OCI-LY3 (cell line): ENCODE data around the gene PIK3R5.

Experiments used
- H2AFZ ChIP-seq: fragments of 200-600, 300-600 bp; shearing (Covaris generic); 2 replicates; pipeline ENCODE4 v1.6.0; 2014; ENCODE audit warnings: antibody characterized with exemption, low read depth, low read length
- H3K27ac ChIP-seq: fragments of 200-600, 300-600 bp; sonication (generic); 2 replicates; pipeline ENCODE4 v1.5.1; 2014; ENCODE audit warnings: mild to moderate bottlenecking, low read length, moderate library complexity, mixed read lengths
- H3K27me3 ChIP-seq: fragments of 200-600, 300-600 bp; sonication (generic); 2 replicates; pipeline ENCODE4 v1.6.1; 2014; ENCODE audit warnings: low read depth, low read length, mixed read lengths
- H3K36me3 ChIP-seq: fragments of 200-600, 300-600 bp; sonication (generic); replicated peaks from 2 replicates; pipeline ENCODE3; 2014; ENCODE audit warnings: low read depth, low read length, mixed read lengths
- H3K4me1 ChIP-seq: fragments of 300-600, 200-600 bp; sonication (generic); 2 replicates; pipeline ENCODE4 v1.6.1; 2014; ENCODE audit warnings: low read length, mixed read lengths
- H3K4me2 ChIP-seq: fragments of 200-600, 300-600 bp; sonication (generic); 2 replicates; pipeline ENCODE4 v1.6.1; 2014; ENCODE audit warnings: low read length, mixed read lengths
- H3K4me3 ChIP-seq: fragments of 300-600, 200-600 bp; sonication (generic); 2 replicates; pipeline ENCODE4 v1.5.1; 2014; ENCODE audit warnings: antibody characterized with exemption, mild to moderate bottlenecking, low read length, moderate library complexity
- H3K79me2 ChIP-seq: fragments of 300-600, 200-600 bp; shearing (Covaris generic); 2 replicates; pipeline ENCODE4 v1.6.1; 2014; ENCODE audit warnings: mild to moderate bottlenecking, low read length, mixed read lengths
- H3K9ac ChIP-seq: fragments of 300-600, 200-600 bp; shearing (Covaris generic); 2 replicates; pipeline ENCODE4 v1.6.0; 2014; ENCODE audit warnings: mild to moderate bottlenecking, low read length, moderate library complexity
- H3K9me3 ChIP-seq: fragments of 200-600, 300-600 bp; shearing (Covaris generic); 2 replicates; pipeline ENCODE4 v1.6.1; 2014; ENCODE audit warnings: low read length, mixed read lengths; ENCODE audit not compliant: insufficient read depth
- H4K20me1 ChIP-seq: fragments of 200-600, 300-600 bp; sonication (generic); 2 replicates; pipeline ENCODE4 v1.6.1; 2016; ENCODE audit warnings: low read length, mixed read lengths; ENCODE audit not compliant: insufficient read depth
- EZH2phosphoT487 ChIP-seq: fragments of 200-600 bp; shearing (Covaris generic); IDR thresholded peaks from 2 replicates; pipeline ENCODE4 v1.6.1; 2018; ENCODE audit warnings: antibody characterized with exemption, mixed run types, low read depth
- TF ChIP-seq, protein P1 (sequence below): fragments of 200-600, 300-600 bp; sonication (generic); IDR thresholded peaks from 2 replicates; pipeline ENCODE4 v1.5.1; 2014; ENCODE audit warnings: antibody characterized with exemption, low read length, low read depth

PIK3R5 gene

DNA sequence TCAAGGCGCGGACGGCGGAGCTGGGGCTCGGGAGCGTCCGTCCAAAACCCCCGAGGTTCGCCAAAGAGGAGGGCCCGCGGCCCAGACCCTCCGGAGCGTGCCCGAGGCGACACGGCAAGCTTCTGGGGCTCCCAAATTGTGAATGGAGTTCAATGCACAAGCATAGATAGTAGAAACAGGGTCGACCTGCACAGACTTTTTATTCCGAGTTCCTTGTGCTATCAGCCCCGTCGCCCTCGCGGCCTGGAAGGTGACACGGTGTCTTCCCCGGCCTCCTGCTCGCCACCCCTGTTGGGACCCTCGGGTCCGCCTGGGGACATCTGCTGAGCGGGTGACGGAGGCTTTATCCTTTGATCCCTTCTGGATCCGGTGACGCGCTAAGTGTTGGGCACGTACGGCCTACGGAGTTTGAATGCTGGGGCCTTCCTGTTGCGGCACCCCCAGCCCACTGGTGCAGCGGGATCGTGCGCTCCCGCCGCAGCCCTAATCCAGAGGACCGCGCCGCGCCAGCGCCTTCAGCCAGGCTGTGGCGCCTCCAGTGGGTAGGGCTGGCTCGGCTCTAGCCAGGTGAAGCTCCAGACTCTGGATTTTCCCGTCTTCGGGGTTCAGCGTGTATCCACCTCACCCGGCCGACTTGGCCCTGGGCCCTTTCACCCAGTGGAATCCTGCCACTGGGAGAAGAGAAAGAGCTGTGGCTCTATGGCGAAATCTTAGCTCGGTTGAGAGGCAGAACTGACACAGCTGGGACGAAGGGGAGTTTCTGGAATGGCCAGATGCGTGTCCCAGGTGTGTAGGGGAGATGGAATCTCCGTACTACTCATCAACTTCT lies 38.8 kb upstream of the PIK3R5 start:
- Histone ChIP-seq H3K4me1 (peaks cover 10% of the 10 kb centered on the region), H2AFZ (no peak overlapping the region), H3K79me2 (no peaks in the 10 kb centered on the region), H3K27ac (no peak overlapping the region), H3K4me3 (no peak overlapping the region), H3K9ac (no peak overlapping the region), H3K9me3 (no peaks in the 10 kb centered on the region), H3K4me2 (no peak overlapping the region), H3K36me3 (no peaks in the 10 kb centered on the region), H4K20me1 (no peaks in the 10 kb centered on the region), H3K27me3 (peaks cover 1% of the 10 kb centered on the region)
- no peak for TF ChIP-seq EZH2phosphoT487
- TF ChIP-seq, protein P1, sequence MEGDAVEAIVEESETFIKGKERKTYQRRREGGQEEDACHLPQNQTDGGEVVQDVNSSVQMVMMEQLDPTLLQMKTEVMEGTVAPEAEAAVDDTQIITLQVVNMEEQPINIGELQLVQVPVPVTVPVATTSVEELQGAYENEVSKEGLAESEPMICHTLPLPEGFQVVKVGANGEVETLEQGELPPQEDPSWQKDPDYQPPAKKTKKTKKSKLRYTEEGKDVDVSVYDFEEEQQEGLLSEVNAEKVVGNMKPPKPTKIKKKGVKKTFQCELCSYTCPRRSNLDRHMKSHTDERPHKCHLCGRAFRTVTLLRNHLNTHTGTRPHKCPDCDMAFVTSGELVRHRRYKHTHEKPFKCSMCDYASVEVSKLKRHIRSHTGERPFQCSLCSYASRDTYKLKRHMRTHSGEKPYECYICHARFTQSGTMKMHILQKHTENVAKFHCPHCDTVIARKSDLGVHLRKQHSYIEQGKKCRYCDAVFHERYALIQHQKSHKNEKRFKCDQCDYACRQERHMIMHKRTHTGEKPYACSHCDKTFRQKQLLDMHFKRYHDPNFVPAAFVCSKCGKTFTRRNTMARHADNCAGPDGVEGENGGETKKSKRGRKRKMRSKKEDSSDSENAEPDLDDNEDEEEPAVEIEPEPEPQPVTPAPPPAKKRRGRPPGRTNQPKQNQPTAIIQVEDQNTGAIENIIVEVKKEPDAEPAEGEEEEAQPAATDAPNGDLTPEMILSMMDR = no peak

GRCh38 chr17:9003355-9004131 lies 38.0 kb upstream of the PIK3R5 start:
- Histone ChIP-seq H3K4me1 (peaks cover 10% of the 10 kb centered on the region), H3K27ac (no peak overlapping the region), H3K27me3 (no peaks in the 10 kb centered on the region), H3K4me3 (no peak overlapping the region), H2AFZ (no peak overlapping the region), H3K79me2 (no peaks in the 10 kb centered on the region), H3K9ac (no peak overlapping the region), H4K20me1 (no peaks in the 10 kb centered on the region), H3K9me3 (no peaks in the 10 kb centered on the region), H3K4me2 (no peak overlapping the region), H3K36me3 (no peaks in the 10 kb centered on the region)
- no peak for TF ChIP-seq EZH2phosphoT487
- TF ChIP-seq, protein P1 = no peak

DNA sequence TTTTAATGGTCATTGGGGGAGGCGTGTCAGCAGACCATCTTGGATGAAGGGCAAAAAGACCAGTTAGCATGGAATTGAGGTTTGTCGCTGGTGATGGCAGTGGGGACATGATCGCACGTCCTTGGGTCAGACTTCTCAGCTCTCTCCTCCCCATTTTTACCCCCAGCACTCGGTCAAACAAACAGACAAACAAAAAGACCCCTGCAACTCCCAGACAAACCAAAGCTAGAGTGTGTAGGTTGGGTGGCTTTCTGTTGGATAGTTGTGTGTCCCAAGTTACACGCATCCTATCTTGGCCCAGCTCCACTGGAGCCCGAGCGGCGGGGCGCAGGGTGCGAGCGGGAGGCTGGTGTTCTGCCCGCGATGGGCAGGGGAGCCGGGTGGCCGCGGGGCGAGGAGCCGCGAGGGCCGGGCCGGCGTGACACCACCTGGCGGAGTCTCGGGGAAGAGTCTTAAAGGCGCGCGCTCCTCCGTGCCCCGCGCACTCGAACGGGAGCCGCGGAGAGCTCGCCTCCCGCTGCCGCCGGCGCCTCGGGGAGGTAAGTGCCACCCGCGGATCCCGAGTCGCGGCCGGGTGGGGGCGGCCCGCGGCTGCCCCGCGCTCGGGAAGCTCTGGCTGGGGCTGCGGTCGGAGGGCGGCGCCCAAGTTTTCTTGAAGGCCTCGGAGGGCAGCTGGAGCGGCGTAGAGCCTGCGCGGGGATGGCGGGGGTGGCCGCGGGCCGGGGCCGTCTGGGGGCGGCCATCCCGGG lies 37.3 kb upstream of the PIK3R5 start:
- TF ChIP-seq, protein P1 = no peak
- TF ChIP-seq EZH2phosphoT487 = no peak
- Histone ChIP-seq H3K4me3 (no peak overlapping the region), H3K9me3 (no peaks in the 10 kb centered on the region), H3K27me3 (no peaks in the 10 kb centered on the region), H3K79me2 (no peaks in the 10 kb centered on the region), H3K9ac (no peak overlapping the region), H3K4me1 (peaks cover 14% of the 10 kb centered on the region), H3K27ac (no peak overlapping the region), H2AFZ (no peak overlapping the region), H4K20me1 (no peaks in the 10 kb centered on the region), H3K4me2 (no peak overlapping the region), H3K36me3 (no peaks in the 10 kb centered on the region)

GRCh38 chr17:9002227-9002605 lies 36.7 kb upstream of the PIK3R5 start:
- H3K36me3 ChIP-seq = no peaks in the 10 kb centered on the region
- no peaks in the 10 kb centered on the region for H4K20me1 ChIP-seq
- TF ChIP-seq, protein P1 = no peak
- no peak for TF ChIP-seq EZH2phosphoT487
- H3K4me1 ChIP-seq = peaks cover 16% of the 10 kb centered on the region
- no peak overlapping the region for H3K4me3 ChIP-seq
- no peaks in the 10 kb centered on the region for H3K27me3 ChIP-seq
- no peaks in the 10 kb centered on the region for H3K79me2 ChIP-seq
- no peak overlapping the region for H2AFZ ChIP-seq
- H3K9ac ChIP-seq = no peak overlapping the region
- H3K27ac ChIP-seq = no peak overlapping the region
- H3K9me3 ChIP-seq = no peaks in the 10 kb centered on the region
- H3K4me2 ChIP-seq = no peak overlapping the region
